Tibial artery (tissue), 4 donors: Measurements from ENCODE around the gene ZNF835.
A peak's percentile ranks its signal among the peaks of the same experiment; 100 is the strongest.

Experiments
- DNase-seq, 2 donors: peaks; one replicate each; pipeline ENCODE4 v3.0.0-alpha.2; 2019
- H3K27ac ChIP-seq, 2 donors: fragments of 200-600 bp; sonication (generic) in 1 of 2; 1 replicate in 1 of 2; 2 replicates in 1 of 2; pipeline ENCODE4 v1.5.1; 2018 to 2019; ENCODE audit warnings: mild to moderate bottlenecking in 1 of 2
- H3K27me3 ChIP-seq, 2 donors: fragments of 200-600 bp; sonication (generic) in 1 of 2; one replicate each; pipeline versions ENCODE4 v1.5.1 to v1.6.0; 2016 to 2019
- H3K36me3 ChIP-seq, 3 donors: fragments of 200-600 bp; sonication (generic) in 2 of 3; one replicate each; pipeline ENCODE4 v1.5.1; 2016 to 2019; ENCODE audit warnings: mild to moderate bottlenecking in 2 of 3
- H3K4me1 ChIP-seq, 4 donors: fragments of 200-600 bp; sonication (generic) in 2 of 4; 1 replicate in 3 of 4; 2 replicates in 1 of 4; pipeline ENCODE4 v1.5.1; 2016 to 2019
- H3K4me3 ChIP-seq, 2 donors: fragments of 200-600 bp; sonication (generic) in 1 of 2; 1 replicate in 1 of 2; 2 replicates in 1 of 2; pipeline ENCODE4 v1.5.1; 2018 to 2019; ENCODE audit warnings: mild to moderate bottlenecking in 2 of 2
- H3K9me3 ChIP-seq, 3 donors: fragments of 200-600 bp; sonication (generic) in 1 of 3; one replicate each; pipeline ENCODE4 v1.5.1; 2016 to 2019
- CTCF ChIP-seq, 2 experiments: fragments of 200-600 bp in 1 of 2; fragments of 450-650 bp in 1 of 2; IDR thresholded peaks; one replicate each; pipeline ENCODE4 v1.5.1; 2017 to 2019; ENCODE audit warnings: antibody characterized with exemption in 2 of 2, mild to moderate bottlenecking in 1 of 2, moderate library complexity in 1 of 2
- intact Hi-C: fragments of 100-400 bp; cut with DNase I; formaldehyde crosslinking; loops from one replicate; pipeline ENCODE4 v1.15.0; 2023; ENCODE audit warnings: low total_unique reads

ZNF835 gene

GRCh38 chr19:56642711-56643459 is 28.7 kb downstream of the ZNF835 start, which contains the start of gene SMIM17:
SMIM17 (plus strand) TSS chr19:56643159; CDS start chr19:56645668, 2,509 bp downstream.
- no peak within 1 kb of the TSS for H3K4me3 ChIP-seq

GRCh38 chr19:56639217-56639616 is 32.3 kb downstream of the ZNF835 start:
- no peaks in the 10 kb centered on the region for H3K4me1 ChIP-seq
- H3K36me3 ChIP-seq, result peaks cover 0 to 2% (median 0%) of the 10 kb centered on the region in 3 donors
- no peak overlapping the region for H3K4me3 ChIP-seq
- H3K27me3 ChIP-seq, result peaks cover 0 to 15% of the 10 kb centered on the region in 2 donors
- H3K27ac ChIP-seq, result no peak overlapping the region
- H3K9me3 ChIP-seq, result peaks cover 0 to 52% (median 16%) of the 10 kb centered on the region in 3 donors
- no peak for DNase-seq
- TF ChIP-seq CTCF (IDR thresholded peaks at IDR 0.05), result no peak
- intact Hi-C loops, result no loop called here

More at GRCh38 chr19:56642711-56643459, 28.7 kb downstream of the ZNF835 start, which contains the start of gene SMIM17:
- Histone ChIP-seq H3K4me1 (no peaks in the 10 kb centered on the region), H3K9me3 (peaks cover 0 to 35% (median 18%) of the 10 kb centered on the region in 3 donors), H3K27ac (no peak within 1 kb of the TSS), H3K36me3 (peaks cover 0 to 12% (median 0%) of the 10 kb centered on the region in 3 donors), H3K27me3 (peaks cover 0 to 15% of the 10 kb centered on the region in 2 donors)
- intact Hi-C loops, result no loop called here
- no peak for TF ChIP-seq CTCF (IDR thresholded peaks at IDR 0.05)
- no peak for DNase-seq

- H3K27me3 ChIP-seq, result peaks cover 0 to 6% of the 10 kb centered on the region in 2 donors
- intact Hi-C loops, result no loop called here
- no peak overlapping the region for H3K27ac ChIP-seq
- no peaks in the 10 kb centered on the region for H3K4me1 ChIP-seq
- no peak for TF ChIP-seq CTCF (IDR thresholded peaks at IDR 0.05)
- peak in 1 of 2 donors; percentile 39 for DNase-seq
- no peak overlapping the region for H3K4me3 ChIP-seq
- H3K9me3 ChIP-seq, result peaks cover 0 to 53% (median 27%) of the 10 kb centered on the region in 3 donors
- H3K36me3 ChIP-seq, result peaks cover 0 to 13% (median 0%) of the 10 kb centered on the region in 3 donors
Measured at GRCh38 chr19:56637976-56638555, 33.5 kb downstream of the ZNF835 start.

GRCh38 chr19:56633021-56633420 is 38.5 kb downstream of the ZNF835 start:
- H3K4me1 ChIP-seq, result no peaks in the 10 kb centered on the region
- intact Hi-C loops, result no loop called here
- no peaks in the 10 kb centered on the region for H3K27me3 ChIP-seq
- H3K9me3 ChIP-seq, result peaks cover 20 to 89% (median 40%) of the 10 kb centered on the region in 3 donors
- no peak overlapping the region for H3K4me3 ChIP-seq
- no peak for TF ChIP-seq CTCF (IDR thresholded peaks at IDR 0.05)
- no peak for DNase-seq
- peaks cover 0 to 29% (median 2%) of the 10 kb centered on the region in 3 donors for H3K36me3 ChIP-seq
- no peak overlapping the region for H3K27ac ChIP-seq

DNA sequence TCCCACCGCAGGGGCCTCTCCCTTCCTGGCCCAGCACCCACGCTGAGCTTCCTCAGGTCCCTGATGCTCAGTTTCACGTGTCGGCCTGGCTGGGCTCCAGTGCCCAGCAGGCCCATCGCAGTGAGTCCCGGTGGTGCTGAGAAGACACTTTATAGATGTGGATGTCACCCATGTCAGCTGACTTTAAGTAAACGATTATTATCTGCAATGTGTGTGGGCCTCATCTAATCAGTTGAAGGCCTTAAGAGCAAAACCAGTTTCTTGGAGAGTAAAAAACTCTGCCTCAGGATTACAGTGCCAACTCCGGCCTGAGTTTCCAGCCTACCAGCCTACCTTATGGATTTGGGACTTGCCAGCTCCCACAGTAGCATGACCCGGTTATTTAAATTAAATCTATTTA is 45.8 kb downstream of the ZNF835 start:
- Histone ChIP-seq H3K27me3 (no peaks in the 10 kb centered on the region), H3K4me3 (no peak overlapping the region), H3K9me3 (peaks cover 14 to 94% (median 40%) of the 10 kb centered on the region in 3 donors), H3K27ac (no peak overlapping the region), H3K4me1 (no peaks in the 10 kb centered on the region), H3K36me3 (peaks cover 50 to 69% (median 55%) of the 10 kb centered on the region in 3 donors)
- intact Hi-C loops, result no loop called here
- no peak for DNase-seq
- no peak for TF ChIP-seq CTCF (IDR thresholded peaks at IDR 0.05)
